Peyer's patch (tissue), 4 donors: ENCODE measurements around the gene GSTA3.

ENCODE experiments used
- POLR2A ChIP-seq, 2 donors: fragments of 450-650 bp; IDR thresholded peaks; one replicate each; pipeline ENCODE4 v1.5.1; 2017; ENCODE audit warnings: antibody characterized with exemption in 2 of 2, mild to moderate bottlenecking in 2 of 2, moderate library complexity in 2 of 2
- TF ChIP-seq, protein P1 (sequence below), 6 experiments: fragments of 450-650 bp in 4 of 6; fragments of 200-600 bp in 2 of 6; sonication (generic) in 1 of 6; IDR thresholded peaks; one replicate each; pipeline ENCODE4 v1.5.1; 2017 to 2019; ENCODE audit warnings: antibody characterized with exemption in 6 of 6, mild to moderate bottlenecking in 3 of 6, moderate library complexity in 1 of 6

DNA sequence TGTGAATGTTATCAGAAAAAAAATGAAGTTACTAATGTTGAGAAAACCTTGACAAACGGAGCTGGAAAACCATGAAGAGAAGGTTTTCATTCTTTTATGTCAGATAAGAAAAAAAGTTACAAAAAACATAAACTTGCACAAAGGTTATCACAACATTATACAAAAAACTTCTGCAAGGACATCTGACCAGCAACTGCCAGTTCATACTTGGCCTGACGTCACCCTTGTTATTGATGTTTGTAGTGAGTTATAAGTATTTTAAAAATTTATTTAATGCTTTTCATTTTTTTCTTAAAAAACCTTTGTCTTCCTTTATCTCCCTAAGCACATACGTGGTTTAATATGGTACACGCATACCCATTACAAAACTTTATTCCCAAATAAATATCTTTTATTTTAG is 16.3 kb downstream of the GSTA3 start:
- TF ChIP-seq, protein P1, sequence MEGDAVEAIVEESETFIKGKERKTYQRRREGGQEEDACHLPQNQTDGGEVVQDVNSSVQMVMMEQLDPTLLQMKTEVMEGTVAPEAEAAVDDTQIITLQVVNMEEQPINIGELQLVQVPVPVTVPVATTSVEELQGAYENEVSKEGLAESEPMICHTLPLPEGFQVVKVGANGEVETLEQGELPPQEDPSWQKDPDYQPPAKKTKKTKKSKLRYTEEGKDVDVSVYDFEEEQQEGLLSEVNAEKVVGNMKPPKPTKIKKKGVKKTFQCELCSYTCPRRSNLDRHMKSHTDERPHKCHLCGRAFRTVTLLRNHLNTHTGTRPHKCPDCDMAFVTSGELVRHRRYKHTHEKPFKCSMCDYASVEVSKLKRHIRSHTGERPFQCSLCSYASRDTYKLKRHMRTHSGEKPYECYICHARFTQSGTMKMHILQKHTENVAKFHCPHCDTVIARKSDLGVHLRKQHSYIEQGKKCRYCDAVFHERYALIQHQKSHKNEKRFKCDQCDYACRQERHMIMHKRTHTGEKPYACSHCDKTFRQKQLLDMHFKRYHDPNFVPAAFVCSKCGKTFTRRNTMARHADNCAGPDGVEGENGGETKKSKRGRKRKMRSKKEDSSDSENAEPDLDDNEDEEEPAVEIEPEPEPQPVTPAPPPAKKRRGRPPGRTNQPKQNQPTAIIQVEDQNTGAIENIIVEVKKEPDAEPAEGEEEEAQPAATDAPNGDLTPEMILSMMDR (IDR thresholded peaks at IDR 0.05) = no peak
- TF ChIP-seq POLR2A (IDR thresholded peaks at IDR 0.05) = no peak
